Adrenal gland (tissue), 12 donors: ENCODE measurements around the gene CFAP221. TPM values are rescaled to one million over a fixed set of nuclear protein-coding genes. Genes with fewer than 3 reads are reported as not detected.

ENCODE experiments used
- DNase-seq, 7 donors: peaks; one replicate each; pipeline ENCODE4 v3.0.0-alpha.2; 2019 to 2020
- H3K27ac ChIP-seq, 5 donors: fragments of 200-600 bp; sonication (generic) in 4 of 5; 1 replicate in 3 of 5; 2 replicates in 2 of 5; pipeline versions ENCODE4 v1.5.1 to v1.8.0; 2016 to 2020; ENCODE audit warnings: mild to moderate bottlenecking in 1 of 5
- H3K27me3 ChIP-seq: fragments of 200-600 bp; 2 replicates; pipeline ENCODE4 v1.8.0; 2021
- H3K36me3 ChIP-seq, 2 donors: fragments of 200-600 bp; replicated peaks in 1 of 2; 1 replicate in 1 of 2; 2 replicates in 1 of 2; pipeline versions ENCODE4 v1.5.1 to v1.8.0; 2018 to 2022
- H3K4me1 ChIP-seq, 2 donors: fragments of 200-600 bp; replicated peaks in 1 of 2; 1 replicate in 1 of 2; 2 replicates in 1 of 2; pipeline versions ENCODE4 v1.5.1 to v1.8.0; 2018 to 2021
- H3K4me3 ChIP-seq, 4 donors: fragments of 200-600 bp; sonication (generic) in 3 of 4; one replicate each; pipeline ENCODE4 v1.5.1; 2016 to 2018
- H3K9me3 ChIP-seq, 3 donors: fragments of 200-600 bp; sonication (generic) in 1 of 3; replicated peaks in 1 of 3; 1 replicate in 2 of 3; 2 replicates in 1 of 3; pipeline versions ENCODE4 v1.5.1 to v1.8.0; 2016 to 2021
- POLR2A ChIP-seq, 2 donors: fragments of 450-650 bp; IDR thresholded peaks; one replicate each; pipeline ENCODE4 v1.6.1; 2017; ENCODE audit warnings: antibody characterized with exemption in 2 of 2, mild to moderate bottlenecking in 2 of 2, moderate library complexity in 1 of 2
- WGBS, 4 donors: extraction: QIAGEN DNeasy Blood & Tissue Kit in 2 of 4; methylation state at CpG; one replicate each; pipeline versions ENCODE4 v1.1.5 to v1.1.7; 2013 to 2017; 5-methylcytosine and 5-hydroxymethylcytosine counted together
- intact Hi-C, 2 donors: fragments of 100-400 bp; cut with DNase I; formaldehyde crosslinking; loops; one replicate each; pipeline versions ENCODE4 v1.14.1 to v1.15.0; 2022 to 2023
- polyA plus RNA-seq, 3 donors: library from polyadenylated mRNA; stranded (reverse); fragments of 200-250 nt in 2 of 3; fragments of 350-450 nt in 1 of 3; fragmentation: Illumina TruSeq in 1 of 3; extraction: RNeasy Lipid Tissue Mini Kit (QIAGEN cat#74804) in 1 of 3; gene quantifications; one replicate each; pipeline ENCODE4 v1.2.3, GENCODE V29; 2013 to 2014
- total RNA-seq, 9 donors: library from RNA; depleted of rRNA in 4 of 9; stranded (reverse); fragments of >200 nt in 4 of 9; fragments of 120-200 nt in 1 of 9; fragmentation: NEBNext Ultra II Directional in 1 of 9; extraction: Animal tissue kit (Norgen Biotek cat#: 25700) in 1 of 9; gene quantifications; one replicate each; pipeline versions ENCODE4 v1.1.0 to v1.2.4, GENCODE V29; 2013 to 2023
- TF ChIP-seq, protein P1 (sequence below), 6 experiments: fragments of 450-650 bp in 4 of 6; fragments of 200-600 bp in 2 of 6; sonication (generic) in 1 of 6; IDR thresholded peaks; 1 replicate in 5 of 6; 2 replicates in 1 of 6; pipeline versions ENCODE4 v1.5.1 to v1.8.0; 2016 to 2021; ENCODE audit warnings: antibody characterized with exemption in 6 of 6, mild to moderate bottlenecking in 2 of 6, moderate library complexity in 1 of 6
- donor health status: healthy with polysubstance abuse.
- donor health status: Bipolar disorder and iron deficiency.
- donor health status: DM: yes; HTN: yes; CAD: no.
- donor health status: DM: no; HTN: no; CAD: no.
- donor health status: DM: no; HTN: no; CAD: no.
- donor health status: DM: yes; HTN: yes; CAD: no.

CFAP221 gene
- total and polyA plus RNA-seq, 12 donors, result 1.1 to 14.0 (median 4.4) TPM

DNA sequence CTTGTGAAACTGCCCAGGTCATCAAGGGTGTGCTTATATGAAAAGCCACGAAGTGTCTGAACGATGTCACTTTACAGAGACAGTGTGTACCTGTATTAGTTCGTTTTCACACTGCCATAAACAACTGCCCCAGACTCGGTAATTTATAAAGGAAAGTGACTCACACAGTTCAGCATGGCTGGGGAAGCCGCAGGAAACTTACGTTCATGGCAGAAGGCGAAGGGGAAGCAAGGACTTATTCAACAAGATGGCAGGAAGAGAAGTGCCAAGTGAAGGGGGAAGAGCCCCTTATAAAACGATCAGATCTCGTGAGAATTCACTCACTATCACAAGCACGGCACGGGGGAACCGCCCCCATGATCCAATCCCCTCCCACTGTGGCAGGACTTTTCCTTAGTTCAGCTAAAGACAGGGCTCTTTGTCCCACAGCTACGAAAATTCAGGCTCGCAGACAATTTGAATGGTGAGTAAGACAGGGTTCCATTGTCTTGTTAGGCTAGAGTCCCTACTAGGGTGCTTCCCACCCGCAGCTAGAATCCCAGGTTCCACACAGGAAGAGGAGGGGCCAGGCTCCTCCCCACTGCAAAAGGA lies 154.9 kb downstream of the CFAP221 start:
- intact Hi-C loops, result no loop called here
- TF ChIP-seq POLR2A (IDR thresholded peaks at IDR 0.05), result no peak
- TF ChIP-seq, protein P1, sequence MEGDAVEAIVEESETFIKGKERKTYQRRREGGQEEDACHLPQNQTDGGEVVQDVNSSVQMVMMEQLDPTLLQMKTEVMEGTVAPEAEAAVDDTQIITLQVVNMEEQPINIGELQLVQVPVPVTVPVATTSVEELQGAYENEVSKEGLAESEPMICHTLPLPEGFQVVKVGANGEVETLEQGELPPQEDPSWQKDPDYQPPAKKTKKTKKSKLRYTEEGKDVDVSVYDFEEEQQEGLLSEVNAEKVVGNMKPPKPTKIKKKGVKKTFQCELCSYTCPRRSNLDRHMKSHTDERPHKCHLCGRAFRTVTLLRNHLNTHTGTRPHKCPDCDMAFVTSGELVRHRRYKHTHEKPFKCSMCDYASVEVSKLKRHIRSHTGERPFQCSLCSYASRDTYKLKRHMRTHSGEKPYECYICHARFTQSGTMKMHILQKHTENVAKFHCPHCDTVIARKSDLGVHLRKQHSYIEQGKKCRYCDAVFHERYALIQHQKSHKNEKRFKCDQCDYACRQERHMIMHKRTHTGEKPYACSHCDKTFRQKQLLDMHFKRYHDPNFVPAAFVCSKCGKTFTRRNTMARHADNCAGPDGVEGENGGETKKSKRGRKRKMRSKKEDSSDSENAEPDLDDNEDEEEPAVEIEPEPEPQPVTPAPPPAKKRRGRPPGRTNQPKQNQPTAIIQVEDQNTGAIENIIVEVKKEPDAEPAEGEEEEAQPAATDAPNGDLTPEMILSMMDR (IDR thresholded peaks at IDR 0.05), result no peak
- WGBS, 4 donors, result 72 to 79% (median 74%) methylated on average over 14 to 15 of the region's 15 CpGs

GRCh38 chr2:119700866-119701265 lies 156.6 kb downstream of the CFAP221 start:
- no peaks in the 10 kb centered on the region for H3K9me3 ChIP-seq
- intact Hi-C loops, result loop anchor here in 1 of 2 donors (10.0 kb wide), 1 partner anchor 474 kb away; no protein-coding TSS in a partner anchor
- no peaks in the 10 kb centered on the region for H3K27me3 ChIP-seq
- peaks cover 0 to 4% of the 10 kb centered on the region in 2 donors for H3K4me1 ChIP-seq
- no peak overlapping the region for H3K4me3 ChIP-seq
- peak overlapping the region in 1 of 5 donors; percentile 3 for H3K27ac ChIP-seq
- TF ChIP-seq, protein P1 (IDR thresholded peaks at IDR 0.05), result no peak
- TF ChIP-seq POLR2A (IDR thresholded peaks at IDR 0.05), result no peak
- DNase-seq, result peak in 3 of 7 donors; percentile 30 to 35 (median 33)
- 29 to 66% (median 49%) methylated on average over 4 of the region's 4 CpGs for WGBS, 4 donors
- H3K36me3 ChIP-seq, result no peaks in the 10 kb centered on the region

More for the DNA sequence above, 154.9 kb downstream of the CFAP221 start:
- H3K4me1 ChIP-seq, result peaks cover 0 to 19% of the 10 kb centered on the region in 2 donors
- no peak for DNase-seq
- H3K36me3 ChIP-seq, result no peaks in the 10 kb centered on the region
- H3K4me3 ChIP-seq, result no peak overlapping the region
- no peaks in the 10 kb centered on the region for H3K27me3 ChIP-seq
- no peaks in the 10 kb centered on the region for H3K9me3 ChIP-seq
- no peak overlapping the region for H3K27ac ChIP-seq

DNA sequence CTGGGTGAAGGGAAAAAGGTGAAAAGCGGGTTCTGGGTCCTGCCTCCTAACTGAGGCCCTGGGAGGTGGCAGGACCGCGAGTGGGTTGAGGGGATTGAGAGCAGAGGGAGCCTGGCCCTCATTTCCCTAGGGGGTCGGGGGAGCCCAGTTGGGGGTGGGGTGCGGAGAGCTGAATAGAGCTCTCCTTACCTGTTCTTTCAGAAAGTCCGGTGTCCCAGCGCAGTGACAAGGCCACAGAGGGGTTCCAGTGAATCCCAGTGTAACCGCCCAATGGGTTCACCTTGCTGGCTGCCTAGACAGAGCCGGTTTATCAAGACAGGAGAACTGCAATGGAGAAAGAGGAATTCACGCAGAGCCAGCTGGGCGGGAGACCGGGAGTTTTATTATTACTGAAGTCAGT lies 157.1 kb downstream of the CFAP221 start:
- 71 to 80% (median 74%) methylated on average over 10 to 12 of the region's 12 CpGs for WGBS, 4 donors
- intact Hi-C loops, result loop anchor here in 1 of 2 donors (10.0 kb wide), 1 partner anchor 473 kb away; no protein-coding TSS in a partner anchor
- Histone ChIP-seq H3K27ac (no peak overlapping the region), H3K9me3 (no peaks in the 10 kb centered on the region), H3K4me1 (peaks cover 0 to 4% of the 10 kb centered on the region in 2 donors), H3K27me3 (no peaks in the 10 kb centered on the region), H3K36me3 (no peaks in the 10 kb centered on the region), H3K4me3 (no peak overlapping the region)
- no peak for DNase-seq
- TF ChIP-seq, protein P1 (IDR thresholded peaks at IDR 0.05), result no peak
- TF ChIP-seq POLR2A (IDR thresholded peaks at IDR 0.05), result no peak

- peaks cover 0 to 4% of the 10 kb centered on the region in 2 donors for H3K4me1 ChIP-seq
- no peak overlapping the region for H3K27ac ChIP-seq
- no peaks in the 10 kb centered on the region for H3K9me3 ChIP-seq
- H3K4me3 ChIP-seq, result no peak overlapping the region
- TF ChIP-seq, protein P1 (IDR thresholded peaks at IDR 0.05), result no peak
- TF ChIP-seq POLR2A (IDR thresholded peaks at IDR 0.05), result no peak
- WGBS, 4 donors, result 72 to 82% (median 76%) methylated on average over 2 of the region's 2 CpGs
- no peak for DNase-seq
- H3K27me3 ChIP-seq, result no peaks in the 10 kb centered on the region
- H3K36me3 ChIP-seq, result no peaks in the 10 kb centered on the region
- intact Hi-C loops, result loop anchor here in 1 of 2 donors (10.0 kb wide), 1 partner anchor 472 kb away; no protein-coding TSS in a partner anchor
These were observed 158.1 kb downstream of the CFAP221 start for GRCh38 chr2:119702203-119702917.
